Measurements from ENCODE around the gene NAALADL2. TPM values are rescaled to one million over a fixed set of nuclear protein-coding genes. Genes with fewer than 3 reads are reported as not detected.
"Not testable (repeated sequence)": the region's sequence is repeated elsewhere in the genome, so short reads cannot be mapped to it uniquely, and the experiment has no call there.

NAALADL2 gene
- total RNA-seq, 4 donors from 2014 or later = 7.0 to 34.7 (median 18.4) TPM

- H3K9me3 ChIP-seq = no peaks in the 10 kb centered on the region
- TF ChIP-seq, protein P1, sequence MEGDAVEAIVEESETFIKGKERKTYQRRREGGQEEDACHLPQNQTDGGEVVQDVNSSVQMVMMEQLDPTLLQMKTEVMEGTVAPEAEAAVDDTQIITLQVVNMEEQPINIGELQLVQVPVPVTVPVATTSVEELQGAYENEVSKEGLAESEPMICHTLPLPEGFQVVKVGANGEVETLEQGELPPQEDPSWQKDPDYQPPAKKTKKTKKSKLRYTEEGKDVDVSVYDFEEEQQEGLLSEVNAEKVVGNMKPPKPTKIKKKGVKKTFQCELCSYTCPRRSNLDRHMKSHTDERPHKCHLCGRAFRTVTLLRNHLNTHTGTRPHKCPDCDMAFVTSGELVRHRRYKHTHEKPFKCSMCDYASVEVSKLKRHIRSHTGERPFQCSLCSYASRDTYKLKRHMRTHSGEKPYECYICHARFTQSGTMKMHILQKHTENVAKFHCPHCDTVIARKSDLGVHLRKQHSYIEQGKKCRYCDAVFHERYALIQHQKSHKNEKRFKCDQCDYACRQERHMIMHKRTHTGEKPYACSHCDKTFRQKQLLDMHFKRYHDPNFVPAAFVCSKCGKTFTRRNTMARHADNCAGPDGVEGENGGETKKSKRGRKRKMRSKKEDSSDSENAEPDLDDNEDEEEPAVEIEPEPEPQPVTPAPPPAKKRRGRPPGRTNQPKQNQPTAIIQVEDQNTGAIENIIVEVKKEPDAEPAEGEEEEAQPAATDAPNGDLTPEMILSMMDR (IDR thresholded peaks at IDR 0.05) = no peak
- no peak for TF ChIP-seq POLR2A (IDR thresholded peaks at IDR 0.05)
- no peaks in the 10 kb centered on the region for H3K27me3 ChIP-seq
- no peak overlapping the region for H3K27ac ChIP-seq
- no peak overlapping the region for H3K4me3 ChIP-seq
- no peaks in the 10 kb centered on the region for H3K4me1 ChIP-seq
- no peak for DNase-seq
- H3K36me3 ChIP-seq = no peaks in the 10 kb centered on the region
Observed at GRCh38 chr3:175077216-175077615, 218.1 kb downstream of the NAALADL2 start.

GRCh38 chr3:175082631-175083030 lies 223.5 kb downstream of the NAALADL2 start:
- Histone ChIP-seq H3K27me3 (no peaks in the 10 kb centered on the region), H3K9me3 (no peaks in the 10 kb centered on the region), H3K27ac (no peak overlapping the region), H3K4me3 (no peak overlapping the region), H3K36me3 (no peaks in the 10 kb centered on the region), H3K4me1 (no peaks in the 10 kb centered on the region)
- no peak for TF ChIP-seq POLR2A (IDR thresholded peaks at IDR 0.05)
- TF ChIP-seq, protein P1 (IDR thresholded peaks at IDR 0.05) = no peak
- DNase-seq = no peak

DNA sequence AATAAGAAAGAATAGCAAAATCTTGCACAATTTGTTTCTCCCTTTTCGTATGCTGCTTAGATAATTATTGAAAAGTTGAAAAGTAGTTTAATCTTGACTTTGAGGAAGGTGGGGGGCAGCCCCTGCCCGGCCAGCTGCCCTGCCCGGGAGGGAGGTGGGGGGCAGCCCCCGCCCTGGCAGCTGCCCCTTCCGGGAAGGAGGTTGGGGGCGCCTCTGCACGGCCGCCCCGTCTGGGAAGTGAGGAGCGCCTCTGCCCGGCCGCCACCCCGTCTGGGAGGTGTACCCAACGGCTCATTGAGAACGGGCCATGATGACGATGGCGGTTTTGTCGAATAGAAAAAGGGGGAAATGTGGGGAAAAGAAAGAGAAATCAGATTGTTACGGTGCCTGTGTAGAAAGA lies 228.0 kb downstream of the NAALADL2 start:
- H3K4me3 ChIP-seq, H3K36me3 ChIP-seq, DNase-seq, H3K27ac ChIP-seq, H3K4me1 ChIP-seq, H3K9me3 ChIP-seq, H3K27me3 ChIP-seq: not testable (repeated sequence)

DNA sequence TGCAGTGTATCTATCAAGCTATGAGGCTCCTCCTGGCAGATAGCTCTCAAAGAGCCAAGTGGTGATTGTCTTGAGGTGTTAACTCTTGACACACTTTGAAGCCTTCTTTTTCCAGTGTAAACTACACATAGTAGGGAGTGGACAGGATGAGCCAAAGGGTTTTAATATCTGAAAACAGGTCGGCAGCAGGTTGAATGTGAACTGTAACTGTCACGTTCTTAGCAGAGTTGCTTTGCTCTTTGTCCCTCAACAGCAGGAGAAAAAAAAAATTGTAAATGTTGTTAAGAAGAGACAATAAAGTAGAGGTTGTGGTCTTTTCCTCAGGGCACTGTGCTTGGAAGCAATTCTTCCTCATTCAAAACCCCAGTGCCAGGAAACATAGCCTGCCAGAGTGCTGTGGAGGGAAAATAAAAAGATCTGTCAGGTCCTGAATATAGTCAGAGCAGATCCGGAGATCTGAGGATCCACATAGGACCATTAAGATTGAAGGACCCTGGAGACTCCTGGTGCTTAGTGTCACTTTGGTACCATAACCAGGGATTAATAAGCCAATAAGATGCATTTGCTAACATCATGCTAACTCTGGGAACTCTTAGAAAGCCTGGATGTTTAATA lies 229.7 kb downstream of the NAALADL2 start:
- no peaks in the 10 kb centered on the region for H3K27me3 ChIP-seq
- no peak for TF ChIP-seq POLR2A (IDR thresholded peaks at IDR 0.05)
- TF ChIP-seq, protein P1 (IDR thresholded peaks at IDR 0.05) = no peak
- no peaks in the 10 kb centered on the region for H3K4me1 ChIP-seq
- H3K36me3 ChIP-seq = no peaks in the 10 kb centered on the region
- no peak overlapping the region for H3K27ac ChIP-seq
- no peaks in the 10 kb centered on the region for H3K9me3 ChIP-seq
- H3K4me3 ChIP-seq = no peak overlapping the region
- no peak for DNase-seq

DNA sequence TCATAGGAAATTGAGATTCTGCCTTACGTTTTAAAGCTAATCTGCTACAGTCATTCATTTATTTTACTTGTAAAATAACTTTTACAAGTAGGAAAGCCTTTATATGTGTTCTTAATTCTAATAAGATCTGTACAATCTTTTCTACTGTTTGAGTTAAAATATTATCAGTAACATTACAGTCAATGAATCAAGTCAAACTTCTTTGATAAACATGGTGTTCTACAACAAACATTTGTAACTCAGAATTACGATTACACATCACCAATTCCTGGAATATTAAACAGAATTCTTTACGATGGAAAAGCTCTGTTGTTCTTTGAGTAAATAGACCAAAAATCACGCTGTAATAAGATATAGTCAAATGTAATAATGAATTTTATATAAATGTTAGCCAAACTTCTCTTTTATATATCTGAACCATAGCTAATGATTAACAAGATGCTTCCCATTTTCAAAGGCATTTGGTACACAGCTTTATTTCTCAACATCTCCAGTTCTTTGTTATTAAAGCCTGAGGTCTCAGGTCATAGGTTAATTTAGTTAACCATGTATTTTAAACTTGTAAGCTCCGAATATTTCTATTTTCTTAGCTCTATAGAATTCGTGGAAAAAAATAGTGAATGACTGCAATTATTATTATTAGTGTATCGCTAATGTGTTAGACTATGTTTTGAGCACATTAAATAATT lies 232.4 kb downstream of the NAALADL2 start:
- Histone ChIP-seq H3K27ac (no peak overlapping the region), H3K9me3 (no peaks in the 10 kb centered on the region), H3K4me3 (no peak overlapping the region), H3K27me3 (no peaks in the 10 kb centered on the region), H3K36me3 (no peaks in the 10 kb centered on the region), H3K4me1 (no peaks in the 10 kb centered on the region)
- no peak for TF ChIP-seq POLR2A (IDR thresholded peaks at IDR 0.05)
- TF ChIP-seq, protein P1 (IDR thresholded peaks at IDR 0.05) = no peak
- no peak for DNase-seq

DNA sequence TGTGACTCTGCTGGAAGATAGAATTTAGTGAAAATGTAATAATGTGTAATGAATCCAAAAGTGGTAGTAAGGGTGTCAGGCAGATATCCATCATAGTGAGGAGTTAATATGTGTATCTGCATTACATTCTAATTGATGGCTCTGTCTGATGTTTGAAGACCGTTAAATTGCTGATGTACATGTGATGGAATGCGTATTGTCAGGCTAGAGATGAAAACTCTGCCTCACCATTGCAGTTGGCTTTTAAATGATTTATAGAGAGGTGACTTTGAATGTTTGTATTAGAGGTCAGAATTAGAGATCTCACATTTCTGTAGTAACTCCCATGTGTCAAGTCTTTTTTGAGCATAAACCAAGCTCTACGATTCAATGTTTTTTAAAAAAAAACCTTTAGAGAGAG lies 234.6 kb downstream of the NAALADL2 start:
- Histone ChIP-seq H3K36me3 (no peaks in the 10 kb centered on the region), H3K27me3 (no peaks in the 10 kb centered on the region)
- DNase-seq = no peak

More for the DNA sequence above, 234.6 kb downstream of the NAALADL2 start:
- H3K27ac ChIP-seq = no peak overlapping the region
- H3K9me3 ChIP-seq = no peaks in the 10 kb centered on the region
- H3K4me3 ChIP-seq = no peak overlapping the region
- TF ChIP-seq POLR2A (IDR thresholded peaks at IDR 0.05) = no peak
- TF ChIP-seq, protein P1 (IDR thresholded peaks at IDR 0.05) = no peak
- no peaks in the 10 kb centered on the region for H3K4me1 ChIP-seq
